ENCODE results near the gene NTM.

Gene NTM

GRCh38 chr11:131934006-131934405 is 563.6 kb downstream of the NTM start:
- no peak for DNase-seq

- DNase-seq: no peak
Measured at GRCh38 chr11:131938351-131938751, 567.9 kb downstream of the NTM start.

- no peak for DNase-seq
Measured at GRCh38 chr11:131940126-131940525, 569.7 kb downstream of the NTM start.

GRCh38 chr11:131942878-131943277 is 572.5 kb downstream of the NTM start:
- no peak for DNase-seq

- DNase-seq: no peak
Measured at GRCh38 chr11:131943295-131943694, 572.9 kb downstream of the NTM start.

- DNase-seq: no peak
Measured at GRCh38 chr11:131944736-131945135, 574.3 kb downstream of the NTM start.

GRCh38 chr11:131945706-131946105 is 575.3 kb downstream of the NTM start:
- no peak for DNase-seq

- DNase-seq: no peak
Measured at GRCh38 chr11:131947511-131947910, 577.1 kb downstream of the NTM start.

GRCh38 chr11:131951121-131951520 is 580.7 kb downstream of the NTM start:
- DNase-seq: no peak

GRCh38 chr11:131954146-131954545 is 583.7 kb downstream of the NTM start:
- DNase-seq: no peak

GRCh38 chr11:131955904-131956303 is 585.5 kb downstream of the NTM start:
- no peak for DNase-seq

GRCh38 chr11:131957201-131957600 is 586.8 kb downstream of the NTM start:
- no peak for DNase-seq

GRCh38 chr11:131957875-131958274 is 587.5 kb downstream of the NTM start:
- DNase-seq: no peak

- DNase-seq: no peak
Measured at GRCh38 chr11:131962818-131963217, 592.4 kb downstream of the NTM start.

- no peak for DNase-seq
Measured at GRCh38 chr11:131964698-131965483, 594.5 kb downstream of the NTM start.

- no peak for DNase-seq
Measured at GRCh38 chr11:131965504-131965903, 595.1 kb downstream of the NTM start.

GRCh38 chr11:131966667-131967066 is 596.3 kb downstream of the NTM start:
- DNase-seq: no peak

GRCh38 chr11:131969261-131969660 is 598.8 kb downstream of the NTM start:
- DNase-seq: no peak

GRCh38 chr11:131973061-131973460 is 602.6 kb downstream of the NTM start:
- no peak for DNase-seq

- DNase-seq: no peak
Measured at GRCh38 chr11:131975619-131976018, 605.2 kb downstream of the NTM start.

GRCh38 chr11:131976021-131976420 is 605.6 kb downstream of the NTM start:
- DNase-seq: no peak

GRCh38 chr11:131977231-131977630 is 606.8 kb downstream of the NTM start:
- no peak for DNase-seq

- no peak for DNase-seq
Measured at GRCh38 chr11:131977854-131978253, 607.4 kb downstream of the NTM start.

- no peak for DNase-seq
Measured at GRCh38 chr11:131978351-131978750, 607.9 kb downstream of the NTM start.

GRCh38 chr11:131979364-131979763 is 608.9 kb downstream of the NTM start:
- DNase-seq: no peak

Data from effector CD8-positive, alpha-beta T cell (primary cell).